Activated T-cell treated with anti-CD3 and anti-CD28 coated beads for 1 hour (primary cell): ENCODE results near the gene CAP2.
"Not testable (repeated sequence)": the region's sequence is repeated elsewhere in the genome, so short reads cannot be mapped to it uniquely, and the experiment has no call there.

Source experiments
- DNase-seq: peaks from one replicate; pipeline ENCODE4 v3.0.0-alpha.2; 2020; ENCODE audit warnings: low read depth

CAP2 gene

GRCh38 chr6:17439243-17439993, 46.0 kb downstream of the CAP2 start:
- no peak for DNase-seq

- DNase-seq: not testable (repeated sequence)
Measured at GRCh38 chr6:17440811-17441210, 47.4 kb downstream of the CAP2 start.

GRCh38 chr6:17442196-17442595, 48.8 kb downstream of the CAP2 start:
- no peak for DNase-seq

GRCh38 chr6:17446713-17447112, 53.3 kb downstream of the CAP2 start:
- no peak for DNase-seq

DNA sequence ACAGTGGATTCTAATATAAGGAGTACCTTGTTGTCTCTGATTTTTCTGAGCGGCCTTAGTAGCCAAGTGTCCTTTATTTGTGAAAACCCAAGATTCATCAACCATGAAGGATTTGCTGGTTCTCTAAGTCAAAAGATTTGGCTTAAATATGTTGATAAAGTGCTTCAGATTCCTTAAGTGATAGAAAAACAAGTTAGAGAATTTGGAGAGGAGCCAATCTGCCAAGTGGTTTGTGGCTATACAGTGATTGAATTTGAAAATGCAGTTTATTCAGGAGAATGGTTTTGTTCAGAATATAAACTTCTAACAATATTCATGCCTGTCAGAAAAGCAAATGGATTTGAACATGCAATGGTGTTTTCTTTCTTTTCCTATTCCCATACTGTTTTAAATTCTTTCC, 54.8 kb downstream of the CAP2 start:
- no peak for DNase-seq

- no peak for DNase-seq
Measured at GRCh38 chr6:17450397-17450796, 57.0 kb downstream of the CAP2 start.

GRCh38 chr6:17450832-17451231, 57.4 kb downstream of the CAP2 start:
- no peak for DNase-seq

DNA sequence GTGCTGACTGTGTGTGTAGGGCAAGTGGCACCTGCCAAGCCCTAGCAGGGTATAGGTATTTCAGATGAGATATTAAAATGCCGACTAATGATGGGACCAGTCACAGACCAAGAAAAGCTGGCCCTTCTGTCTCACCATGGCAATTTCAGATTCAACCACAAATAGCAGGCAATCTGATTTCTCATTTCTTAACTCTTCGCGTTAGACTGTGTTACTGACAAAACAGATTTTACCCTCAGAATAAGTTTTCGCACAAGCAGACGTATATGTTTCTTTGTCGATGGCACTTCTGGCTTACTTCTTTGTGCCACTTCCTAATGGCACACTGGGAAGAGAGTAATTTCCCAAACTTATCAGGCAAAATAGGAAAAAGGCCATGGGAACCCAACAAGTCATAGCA, 58.7 kb downstream of the CAP2 start:
- DNase-seq: no peak

GRCh38 chr6:17454316-17455005, 61.1 kb downstream of the CAP2 start:
- no peak for DNase-seq

DNA sequence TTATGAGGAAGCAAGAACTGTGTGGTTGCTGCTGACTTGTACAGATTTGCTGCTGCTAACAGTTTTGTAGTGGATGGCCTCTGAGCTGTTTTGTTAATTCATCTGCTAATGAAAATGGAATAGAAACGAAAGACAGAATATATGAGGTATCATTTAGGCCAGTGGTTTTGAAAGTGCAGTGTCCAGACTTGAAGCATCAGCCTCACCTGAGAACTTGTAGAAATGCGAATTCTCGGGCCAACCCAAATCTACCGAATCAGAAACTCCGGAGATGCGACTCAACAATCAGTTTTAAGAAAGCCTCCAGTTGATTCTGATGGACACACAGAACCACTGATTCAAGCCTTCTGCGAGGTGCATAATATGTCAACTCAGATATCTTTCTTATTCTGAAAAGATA, 62.5 kb downstream of the CAP2 start:
- no peak for DNase-seq

DNA sequence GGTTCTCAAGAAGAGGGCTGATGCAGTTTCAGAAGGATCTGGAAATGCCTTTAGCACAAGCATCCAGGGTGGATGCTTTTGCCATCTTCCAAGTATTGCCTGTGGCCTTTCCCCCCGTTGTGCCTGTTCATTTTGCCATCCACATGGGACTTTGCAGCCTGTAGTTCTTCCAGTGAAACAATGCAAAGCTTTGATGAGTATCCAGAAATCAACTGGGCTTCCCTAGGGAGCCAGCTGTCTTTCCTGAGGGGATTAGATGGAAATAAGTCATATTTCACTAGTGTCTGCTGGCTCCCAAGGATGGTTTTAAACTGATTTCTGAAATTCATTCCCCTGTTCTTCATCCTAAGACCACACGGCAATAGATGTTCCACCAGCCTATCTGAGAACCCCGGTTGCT, 63.3 kb downstream of the CAP2 start:
- no peak for DNase-seq

DNA sequence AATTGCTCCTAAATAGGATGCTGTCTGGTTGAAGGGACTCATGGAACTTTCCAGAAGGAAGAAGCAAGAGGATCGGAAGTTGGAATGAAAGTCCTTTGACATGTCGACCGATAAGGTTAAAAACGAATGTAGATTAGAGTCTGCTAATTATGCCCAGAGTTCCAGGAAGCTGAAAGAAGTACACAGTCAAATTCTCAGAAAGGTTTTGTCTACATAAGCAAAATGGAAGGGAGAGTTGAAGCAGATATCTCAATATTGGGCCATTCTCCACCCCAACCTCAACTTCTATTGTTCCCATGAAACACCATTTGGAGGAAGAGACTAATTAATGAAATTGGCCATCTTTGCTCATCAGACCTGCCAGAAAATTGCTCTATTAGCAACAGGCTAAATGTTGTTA, 64.0 kb downstream of the CAP2 start:
- no peak for DNase-seq

GRCh38 chr6:17457956-17458355, 64.6 kb downstream of the CAP2 start:
- DNase-seq: no peak

DNA sequence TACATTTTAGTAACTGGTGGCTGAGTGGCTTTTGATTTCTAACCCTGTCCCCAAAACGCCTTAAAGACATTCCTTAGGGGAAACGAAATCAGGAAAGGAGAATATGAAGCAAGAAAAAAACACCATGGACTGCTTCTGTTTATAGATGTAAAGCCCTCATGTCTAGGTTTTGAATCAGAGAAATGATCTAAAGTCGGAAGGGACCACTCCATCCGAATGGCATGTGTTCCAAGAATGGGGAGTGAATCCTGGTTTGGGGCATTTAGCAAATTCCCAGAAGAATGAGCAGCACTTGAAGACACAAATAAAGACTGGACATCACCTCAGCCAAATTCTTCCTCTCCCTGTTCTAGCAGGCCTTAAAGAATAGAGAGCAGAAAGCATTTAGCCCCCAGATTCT, 65.6 kb downstream of the CAP2 start:
- DNase-seq: no peak

- DNase-seq: no peak
Measured at GRCh38 chr6:17460862-17461261, 67.5 kb downstream of the CAP2 start.

- DNase-seq: no peak
Measured at GRCh38 chr6:17466147-17466546, 72.8 kb downstream of the CAP2 start.

DNA sequence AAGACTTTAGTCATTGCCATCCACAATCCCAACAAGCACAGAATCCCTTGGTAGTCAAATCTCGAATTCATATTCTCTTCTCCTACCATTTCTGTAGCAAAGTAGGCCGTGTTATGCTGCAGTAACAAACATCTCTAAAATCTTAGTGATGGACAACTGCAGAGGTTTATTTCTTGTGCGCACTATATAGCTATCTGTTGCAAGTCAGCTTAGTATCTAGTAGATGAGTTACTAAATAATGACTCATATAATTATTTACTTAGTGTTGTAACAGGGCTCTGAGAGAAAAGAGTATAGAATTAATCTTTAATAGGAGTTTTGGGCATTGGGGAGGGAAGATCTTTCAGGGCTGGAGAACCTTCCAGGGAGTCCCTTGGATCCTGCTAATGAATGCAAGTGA, 73.3 kb downstream of the CAP2 start:
- no peak for DNase-seq

GRCh38 chr6:17469006-17469832, 75.8 kb downstream of the CAP2 start:
- no peak for DNase-seq

DNA sequence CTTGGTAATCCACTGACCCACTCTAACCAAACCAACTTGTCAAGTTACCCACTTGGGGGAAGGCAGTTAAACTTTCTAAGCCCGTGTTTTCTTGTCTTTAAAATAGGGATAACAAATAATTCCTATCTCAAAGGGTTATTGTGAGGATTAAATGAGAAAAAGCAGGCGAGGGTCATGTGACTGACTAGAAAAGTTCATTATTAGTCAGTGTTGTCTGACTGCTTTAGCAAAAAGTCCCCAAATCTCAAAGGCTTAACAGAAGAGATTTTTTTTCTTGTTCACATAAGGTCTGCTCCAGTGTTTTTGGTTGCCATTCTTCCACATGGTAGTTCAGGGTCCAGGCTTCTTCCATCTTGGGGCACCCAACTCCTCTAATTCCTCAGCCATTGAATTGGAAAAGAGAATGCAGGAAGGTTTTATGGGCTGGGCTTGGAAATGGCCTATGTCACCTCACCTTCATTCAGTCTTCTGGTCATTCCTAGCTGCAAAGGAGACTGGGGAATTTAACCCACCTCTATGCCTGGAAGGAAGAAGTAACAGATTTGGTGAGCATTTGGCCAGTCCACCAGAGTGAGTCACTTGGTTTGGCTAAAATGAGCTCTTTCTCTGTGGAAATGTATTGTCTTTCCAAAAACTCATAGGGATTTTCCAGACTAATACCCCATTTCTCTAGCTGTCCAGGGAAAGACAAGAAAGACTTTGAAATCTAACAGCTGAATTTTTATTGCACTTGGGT, 77.0 kb downstream of the CAP2 start:
- DNase-seq: no peak

GRCh38 chr6:17470938-17471327, 77.5 kb downstream of the CAP2 start:
- DNase-seq: no peak

GRCh38 chr6:17472653-17473183, 79.3 kb downstream of the CAP2 start:
- DNase-seq: no peak

GRCh38 chr6:17473554-17473953, 80.2 kb downstream of the CAP2 start:
- no peak for DNase-seq
